ENCODE results near the gene CYYR1. TPM values are rescaled to one million over a fixed set of nuclear protein-coding genes. Genes with fewer than 3 reads are reported as not detected.

CYYR1 gene
- total RNA-seq, 1 experiment from 2014 or later = not detected

DNA sequence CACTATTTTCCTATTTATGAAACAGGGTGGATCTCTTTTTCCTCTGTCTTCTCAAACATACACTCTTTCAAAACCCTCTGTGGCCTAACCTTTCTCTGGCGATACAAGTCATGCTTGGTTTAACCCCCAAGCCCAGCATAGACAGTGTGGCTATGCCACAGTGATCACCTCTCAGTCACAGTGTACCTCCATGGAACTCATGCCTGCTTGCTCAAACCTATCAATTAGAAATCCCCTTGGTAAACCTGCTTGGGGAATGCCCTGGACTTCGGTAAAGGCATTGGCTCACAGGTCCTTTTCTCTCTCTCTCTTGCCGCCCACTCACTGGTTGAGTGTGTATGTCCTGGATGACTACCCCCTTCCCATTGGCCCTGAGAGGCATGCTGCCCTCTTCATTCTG, 147.5 kb downstream of the CYYR1 start:
- BruUV-seq (replicated peaks) = no TSS peak
- TF ChIP-seq EZH2 (IDR thresholded peaks at IDR 0.05; ENCODE audit: low read length, unreplicated experiment) (no peak), EZH2phosphoT487 (IDR thresholded peaks at IDR 0.05; ENCODE audit: borderline replicate concordance, low read length) (no peak)
- TF ChIP-seq, protein P1, sequence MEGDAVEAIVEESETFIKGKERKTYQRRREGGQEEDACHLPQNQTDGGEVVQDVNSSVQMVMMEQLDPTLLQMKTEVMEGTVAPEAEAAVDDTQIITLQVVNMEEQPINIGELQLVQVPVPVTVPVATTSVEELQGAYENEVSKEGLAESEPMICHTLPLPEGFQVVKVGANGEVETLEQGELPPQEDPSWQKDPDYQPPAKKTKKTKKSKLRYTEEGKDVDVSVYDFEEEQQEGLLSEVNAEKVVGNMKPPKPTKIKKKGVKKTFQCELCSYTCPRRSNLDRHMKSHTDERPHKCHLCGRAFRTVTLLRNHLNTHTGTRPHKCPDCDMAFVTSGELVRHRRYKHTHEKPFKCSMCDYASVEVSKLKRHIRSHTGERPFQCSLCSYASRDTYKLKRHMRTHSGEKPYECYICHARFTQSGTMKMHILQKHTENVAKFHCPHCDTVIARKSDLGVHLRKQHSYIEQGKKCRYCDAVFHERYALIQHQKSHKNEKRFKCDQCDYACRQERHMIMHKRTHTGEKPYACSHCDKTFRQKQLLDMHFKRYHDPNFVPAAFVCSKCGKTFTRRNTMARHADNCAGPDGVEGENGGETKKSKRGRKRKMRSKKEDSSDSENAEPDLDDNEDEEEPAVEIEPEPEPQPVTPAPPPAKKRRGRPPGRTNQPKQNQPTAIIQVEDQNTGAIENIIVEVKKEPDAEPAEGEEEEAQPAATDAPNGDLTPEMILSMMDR (conservative IDR thresholded peaks at IDR 0.05; ENCODE audit: low read depth, low read length) = no peak
- H2AFZ ChIP-seq (ENCODE audit: low read length) = no peak overlapping the region
- ChIA-PET POLR2A (ENCODE audit: unreplicated experiment) (no interaction called here), CTCF (no interaction called here)
- no peak for DNase-seq
- H3K4me3 ChIP-seq (ENCODE audit: low read length) = no peak overlapping the region
- no peaks in the 10 kb centered on the region for H3F3A ChIP-seq (ENCODE audit: low read length, unreplicated experiment)
- H3K9ac ChIP-seq (ENCODE audit: low read length) = no peak overlapping the region
- no peak for ATAC-seq
- no peaks in the 10 kb centered on the region for H3K27me3 ChIP-seq (ENCODE audit: low read length)
- intact Hi-C loops (cut with micrococcal nuclease) = no loop called here
- no peaks in the 10 kb centered on the region for H4K20me1 ChIP-seq (ENCODE audit: low read length)
- H3K9me3 ChIP-seq (ENCODE audit: low read length) = no peaks in the 10 kb centered on the region
- H3K4me1 ChIP-seq (ENCODE audit: insufficient read depth, low read length) = no peaks in the 10 kb centered on the region
- H3K4me2 ChIP-seq (ENCODE audit: low read length) = no peak overlapping the region
- no peak overlapping the region for H3K27ac ChIP-seq (ENCODE audit: low read length)
- no peaks in the 10 kb centered on the region for H3K36me3 ChIP-seq (ENCODE audit: low read depth, low read length)
- no peaks in the 10 kb centered on the region for H3K79me2 ChIP-seq (ENCODE audit: low read length)
- peaks cover 2% of the 10 kb centered on the region; the same call in 1 of the 2 replicates for H3K9me2 ChIP-seq (replicated peaks; ENCODE audit: low read length)

DNA sequence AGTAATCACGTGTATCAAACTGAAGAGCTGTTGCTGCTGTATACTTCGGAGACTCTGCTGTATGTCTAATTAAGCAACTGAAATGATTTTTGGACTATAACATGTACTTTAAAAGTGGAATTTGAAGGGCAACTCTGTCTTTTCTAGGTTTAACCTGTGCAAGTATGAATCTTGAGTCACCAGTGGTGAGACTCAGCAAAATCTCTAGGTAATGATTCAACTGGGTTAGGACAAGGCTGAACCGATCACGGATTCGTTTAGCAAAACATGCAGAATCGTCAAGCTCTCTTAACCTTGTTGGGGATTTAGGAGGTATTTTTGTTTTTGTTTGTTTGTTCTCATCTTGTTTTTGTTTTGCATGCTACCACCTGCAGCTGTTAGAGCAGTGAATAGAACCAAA, 149.6 kb downstream of the CYYR1 start:
- H3K4me2 ChIP-seq (ENCODE audit: low read length) = no peak overlapping the region
- H3K36me3 ChIP-seq (ENCODE audit: low read depth, low read length) = no peaks in the 10 kb centered on the region
- no peaks in the 10 kb centered on the region for H3K9me3 ChIP-seq (ENCODE audit: low read length)
- no peak overlapping the region for H3K9ac ChIP-seq (ENCODE audit: low read length)
- BruUV-seq (replicated peaks) = no TSS peak
- ATAC-seq = no peak
- H3K9me2 ChIP-seq (replicated peaks; ENCODE audit: low read length) = peaks cover 2% of the 10 kb centered on the region; the same call in 1 of the 2 replicates
- no peak overlapping the region for H3K27ac ChIP-seq (ENCODE audit: low read length)
- intact Hi-C loops (cut with micrococcal nuclease) = no loop called here
- DNase-seq = no peak
- no peaks in the 10 kb centered on the region for H3K27me3 ChIP-seq (ENCODE audit: low read length)
- no peaks in the 10 kb centered on the region for H3K4me1 ChIP-seq (ENCODE audit: insufficient read depth, low read length)
- POLR2A ChIA-PET (ENCODE audit: unreplicated experiment) = no interaction called here
- TF ChIP-seq EZH2phosphoT487 (IDR thresholded peaks at IDR 0.05; ENCODE audit: borderline replicate concordance, low read length) = no peak
- TF ChIP-seq, protein P1 (conservative IDR thresholded peaks at IDR 0.05; ENCODE audit: low read depth, low read length) = no peak
- TF ChIP-seq EZH2 (IDR thresholded peaks at IDR 0.05; ENCODE audit: low read length, unreplicated experiment) = no peak
- H2AFZ ChIP-seq (ENCODE audit: low read length) = no peak overlapping the region
- no peak overlapping the region for H3K4me3 ChIP-seq (ENCODE audit: low read length)
- H3K79me2 ChIP-seq (ENCODE audit: low read length) = no peaks in the 10 kb centered on the region
- H3F3A ChIP-seq (ENCODE audit: low read length, unreplicated experiment) = no peaks in the 10 kb centered on the region
- CTCF ChIA-PET = no interaction called here
- H4K20me1 ChIP-seq (ENCODE audit: low read length) = no peaks in the 10 kb centered on the region

GRCh38 chr21:26422706-26423105, 150.4 kb downstream of the CYYR1 start:
- ATAC-seq (no peak), DNase-seq (no peak)
- Histone ChIP-seq H3K79me2 (ENCODE audit: low read length) (no peaks in the 10 kb centered on the region), H2AFZ (ENCODE audit: low read length) (no peak overlapping the region), H3K36me3 (ENCODE audit: low read depth, low read length) (no peaks in the 10 kb centered on the region), H3K27me3 (ENCODE audit: low read length) (no peaks in the 10 kb centered on the region), H3F3A (ENCODE audit: low read length, unreplicated experiment) (no peaks in the 10 kb centered on the region), H3K4me2 (ENCODE audit: low read length) (no peak overlapping the region), H3K4me3 (ENCODE audit: low read length) (no peak overlapping the region), H3K4me1 (ENCODE audit: insufficient read depth, low read length) (no peaks in the 10 kb centered on the region), H3K9me2 (replicated peaks; ENCODE audit: low read length) (no peaks in the 10 kb centered on the region; the same call in 1 of the 2 replicates), H3K9me3 (ENCODE audit: low read length) (no peaks in the 10 kb centered on the region), H3K27ac (ENCODE audit: low read length) (no peak overlapping the region), H3K9ac (ENCODE audit: low read length) (no peak overlapping the region), H4K20me1 (ENCODE audit: low read length) (no peaks in the 10 kb centered on the region)
- BruUV-seq (replicated peaks) = no TSS peak
- ChIA-PET CTCF (no interaction called here), POLR2A (ENCODE audit: unreplicated experiment) (no interaction called here)
- no peak for TF ChIP-seq EZH2phosphoT487 (IDR thresholded peaks at IDR 0.05; ENCODE audit: borderline replicate concordance, low read length)
- TF ChIP-seq, protein P1 (conservative IDR thresholded peaks at IDR 0.05; ENCODE audit: low read depth, low read length) = no peak
- TF ChIP-seq EZH2 (IDR thresholded peaks at IDR 0.05; ENCODE audit: low read length, unreplicated experiment) = no peak
- intact Hi-C loops (cut with micrococcal nuclease) = no loop called here
